IMR-90 (cell line): ENCODE results near the gene INTS2. TPM values are rescaled to one million over a fixed set of nuclear protein-coding genes. Genes with fewer than 3 reads are reported as not detected.

Source experiments
- ATAC-seq: fragments of 200-7000 bp; cut with Tn5 transposase; 2 replicates; pipeline ENCODE4 v1.9.1; 2020; ENCODE audit warnings: low read depth, mild to moderate bottlenecking, moderate library complexity
- BruUV-seq: library from RNA; stranded (reverse); fragments of 400-500 nt; replicated peaks from 2 replicates; lab custom pipeline; 2021; lab: Mats Ljungman, UMichigan
- CTCF ChIA-PET: fragments of 300-600 bp; formaldehyde crosslinking; extraction: SDS; loops from one replicate; lab custom pipeline; 2021; ENCODE audit warnings: antibody characterized with exemption; lab: Yijun Ruan, JAX
- POLR2A ChIA-PET: fragments of 300-600 bp; sonication (Branson Sonifier 250); formaldehyde crosslinking; loops from one replicate; lab custom pipeline; 2022; ENCODE audit warnings: antibody characterized with exemption; ENCODE audit not compliant: unreplicated experiment; lab: Charles Lee
- DNase-seq: peaks from one replicate; pipeline ENCODE4 v3.0.0; 2013
- H2AFZ ChIP-seq: replicated peaks from 2 replicates; pipeline ENCODE3; 2013; ENCODE audit warnings: low read length, mild to moderate bottlenecking; ENCODE audit not compliant: poor library complexity
- H2AK5ac ChIP-seq: 2 replicates; pipeline ENCODE4 v1.6.1; 2013; ENCODE audit warnings: low read depth, low read length, inconsistent platforms
- H2AK9ac ChIP-seq: replicated peaks from 2 replicates; pipeline ENCODE3; 2013; ENCODE audit warnings: mild to moderate bottlenecking, low read depth, low read length, moderate library complexity; ENCODE audit not compliant: poor library complexity
- H2BK120ac ChIP-seq: 2 replicates; pipeline ENCODE4 v1.6.1; 2013; ENCODE audit warnings: low read depth, low read length, inconsistent platforms
- H2BK15ac ChIP-seq: 3 replicates; pipeline ENCODE4 v1.6.1; 2013; ENCODE audit warnings: low read depth, low read length, inconsistent platforms
- H2BK20ac ChIP-seq: 2 replicates; pipeline ENCODE4 v1.6.1; 2013; ENCODE audit warnings: low read depth, mild to moderate bottlenecking, inconsistent platforms, low read length, moderate library complexity
- H2BK5ac ChIP-seq: 2 replicates; pipeline ENCODE4 v1.6.1; 2013; ENCODE audit warnings: mild to moderate bottlenecking, low read depth, low read length, inconsistent platforms; ENCODE audit not compliant: poor library complexity, severe bottlenecking
- H3K14ac ChIP-seq: replicated peaks from 2 replicates; pipeline ENCODE4 v1.6.1; 2013; ENCODE audit warnings: low read depth, low read length, inconsistent platforms
- H3K18ac ChIP-seq: 2 replicates; pipeline ENCODE4 v1.6.1; 2013; ENCODE audit warnings: low read depth, low read length, control low read depth
- H3K23ac ChIP-seq: 2 replicates; pipeline ENCODE4 v1.6.1; 2013; ENCODE audit warnings: low read depth, low read length, inconsistent platforms
- H3K27ac ChIP-seq: 2 replicates; pipeline ENCODE4 v1.5.1; 2013; ENCODE audit warnings: mild to moderate bottlenecking, control low read depth, low read length; ENCODE audit not compliant: insufficient read depth
- H3K27me3 ChIP-seq: 2 replicates; pipeline ENCODE4 v1.6.1; 2013; ENCODE audit warnings: low read length; ENCODE audit not compliant: control insufficient read depth, insufficient read depth
- H3K36me3 ChIP-seq: 2 replicates; pipeline ENCODE4 v1.6.1; 2013; ENCODE audit warnings: low read length, mixed read lengths; ENCODE audit not compliant: control insufficient read depth, insufficient read depth
- H3K4ac ChIP-seq: 2 replicates; pipeline ENCODE4 v1.6.1; 2013; ENCODE audit warnings: low read depth, low read length, inconsistent platforms
- H3K4me1 ChIP-seq: 2 replicates; pipeline ENCODE4 v1.6.1; 2013; ENCODE audit warnings: low read length, mixed read lengths; ENCODE audit not compliant: control insufficient read depth, insufficient read depth
- H3K4me2 ChIP-seq: 2 replicates; pipeline ENCODE4 v1.6.1; 2013; ENCODE audit warnings: low read depth, mild to moderate bottlenecking, control low read depth, low read length, moderate library complexity
- H3K4me3 ChIP-seq: 2 replicates; pipeline ENCODE4 v1.5.1; 2013; ENCODE audit warnings: low read depth, mild to moderate bottlenecking, control low read depth, low read length, moderate library complexity; ENCODE audit not compliant: insufficient read depth
- H3K56ac ChIP-seq: 2 replicates; pipeline ENCODE4 v1.6.1; 2013; ENCODE audit warnings: low read length, inconsistent platforms; ENCODE audit not compliant: insufficient read depth; ENCODE audit errors: extremely low read depth
- H3K79me1 ChIP-seq, 2 experiments: 2 replicates each; pipeline ENCODE4 v1.6.1; 2013; ENCODE audit warnings: low read length in 2 of 2, inconsistent platforms in 1 of 2, low read depth in 1 of 2
- H3K9ac ChIP-seq: 2 replicates; pipeline ENCODE4 v1.6.1; 2013; ENCODE audit warnings: low read depth, low read length, control low read depth
- H3K9me1 ChIP-seq: 2 replicates; pipeline ENCODE4 v1.6.1; 2013; ENCODE audit warnings: low read length, inconsistent platforms; ENCODE audit not compliant: insufficient read depth
- H3K9me3 ChIP-seq: 2 replicates; pipeline ENCODE4 v1.6.1; 2013; ENCODE audit warnings: low read length; ENCODE audit not compliant: control insufficient read depth, insufficient read depth
- H4K20me1 ChIP-seq: 2 replicates; pipeline ENCODE4 v1.6.1; 2013; ENCODE audit warnings: low read length, inconsistent platforms; ENCODE audit not compliant: insufficient read depth
- H4K5ac ChIP-seq: 2 replicates; pipeline ENCODE4 v1.6.1; 2013; ENCODE audit warnings: mild to moderate bottlenecking, low read depth, low read length, control low read depth
- H4K8ac ChIP-seq, 2 experiments: 2 replicates each; pipeline ENCODE4 v1.6.1; 2013; ENCODE audit warnings: low read depth in 2 of 2, low read length in 2 of 2, control low read depth in 1 of 2, inconsistent platforms in 1 of 2
- H4K91ac ChIP-seq: 2 replicates; pipeline ENCODE4 v1.6.1; 2013; ENCODE audit warnings: low read depth, low read length, inconsistent platforms; ENCODE audit not compliant: insufficient read depth
- BHLHE40 ChIP-seq: fragments of 150-350 bp; IDR thresholded peaks from 2 replicates; pipeline ENCODE4 v1.6.1; 2016; ENCODE audit warnings: mild to moderate bottlenecking, low read depth, low read length
- CEBPB ChIP-seq: IDR thresholded peaks from 2 replicates; pipeline ENCODE4 v1.6.1; 2012; ENCODE audit warnings: low read depth, low read length, improper control_type of control experiment
- CHD1 ChIP-seq: IDR thresholded peaks from 2 replicates; pipeline ENCODE4 v1.6.1; 2012; ENCODE audit warnings: low read depth, low read length, improper control_type of control experiment
- FOS ChIP-seq: fragments of 150-350 bp; IDR thresholded peaks from 2 replicates; pipeline ENCODE4 v1.6.1; 2016; ENCODE audit warnings: low read depth, low read length
- MAFK ChIP-seq: IDR thresholded peaks from 2 replicates; pipeline ENCODE4 v1.6.1; 2012; ENCODE audit warnings: low read depth, low read length, improper control_type of control experiment
- MAZ ChIP-seq: IDR thresholded peaks from 2 replicates; pipeline ENCODE4 v1.6.1; 2012; ENCODE audit warnings: low read depth, mild to moderate bottlenecking, low read length, improper control_type of control experiment, moderate library complexity, borderline replicate concordance
- MXI1 ChIP-seq: IDR thresholded peaks from 2 replicates; pipeline ENCODE4 v1.6.1; 2012; ENCODE audit warnings: low read depth, mild to moderate bottlenecking, low read length, moderate library complexity, borderline replicate concordance
- NFE2L2 ChIP-seq: fragments of 150-350 bp; IDR thresholded peaks from 2 replicates; pipeline ENCODE4 v1.6.1; 2016; ENCODE audit warnings: low read depth, mild to moderate bottlenecking, low read length
- POLR2A ChIP-seq: IDR thresholded peaks from 2 replicates; pipeline ENCODE4 v1.6.1; 2012; ENCODE audit warnings: mild to moderate bottlenecking, low read depth, low read length
- RAD21 ChIP-seq: IDR thresholded peaks from 2 replicates; pipeline ENCODE4 v1.6.1; 2012; ENCODE audit warnings: low read length, improper control_type of control experiment
- RCOR1 ChIP-seq: IDR thresholded peaks from 2 replicates; pipeline ENCODE4 v1.6.1; 2012; ENCODE audit warnings: mild to moderate bottlenecking, low read length, improper control_type of control experiment; ENCODE audit not compliant: insufficient replicate concordance
- RFX5 ChIP-seq: IDR thresholded peaks from 2 replicates; pipeline ENCODE4 v1.8.0; 2012; ENCODE audit warnings: low read depth, mild to moderate bottlenecking, low read length, moderate library complexity
- SMC3 ChIP-seq: fragments of 150-350 bp; IDR thresholded peaks from 2 replicates; pipeline ENCODE4 v1.6.1; 2016; ENCODE audit warnings: low read depth, mild to moderate bottlenecking, antibody characterized with exemption, low read length, moderate library complexity
- WGBS, 2 experiments: methylation state at CpG; one replicate each; pipeline versions ENCODE4 v1.1.5 to v1.1.7; 2013; ENCODE audit warnings: missing lambda C conversion rate in 2 of 2; ENCODE audit not compliant: insufficient read length in 1 of 2; ENCODE audit errors: extremely low coverage in 2 of 2; 5-methylcytosine and 5-hydroxymethylcytosine counted together
- dilution Hi-C: fragments of 300-500 bp; cut with HindIII; formaldehyde crosslinking; loops from one replicate; pipeline ENCODE4 v1.14.3; 2018; ENCODE audit warnings: low sequenced_read_pairs; ENCODE audit not compliant: unreplicated experiment
- in situ Hi-C: fragments of 300-500 bp; cut with MboI; formaldehyde crosslinking; loops from 3 replicates; pipeline ENCODE4 v1.14.3; 2019; ENCODE audit warnings: low sequenced_read_pairs, inconsistent platforms, mixed read lengths
- intact Hi-C: fragments of 100-400 bp; cut with micrococcal nuclease; formaldehyde crosslinking; loops from 2 replicates; pipeline ENCODE4 v1.10.0; 2022
- polyA plus RNA-seq, 3 experiments: library from polyadenylated mRNA; depleted of rRNA; stranded (reverse); fragments of >200 nt; gene quantifications; 2 replicates each; pipeline ENCODE4 v1.2.3, GENCODE V29; 2012; ENCODE audit warnings: low replicate concordance in 1 of 3
- total RNA-seq: library from RNA; depleted of rRNA; stranded (reverse); fragments of >200 nt; gene quantifications from 2 replicates; pipeline ENCODE4 v1.2.3, GENCODE V29; 2012
- TF ChIP-seq, protein P1 (sequence below): fragments of 150-350 bp; IDR thresholded peaks from 2 replicates; pipeline ENCODE4 v1.6.1; 2017; ENCODE audit warnings: mild to moderate bottlenecking, antibody characterized with exemption, low read length, low read depth
- TF ChIP-seq, protein P2 (sequence below): fragments of 150-350 bp; IDR thresholded peaks from 2 replicates; pipeline ENCODE4 v1.6.1; 2016; ENCODE audit warnings: low read depth, mild to moderate bottlenecking, low read length, moderate library complexity, borderline replicate concordance
- TF ChIP-seq, protein P3 (sequence below): conservative IDR thresholded peaks from 2 replicates; pipeline ENCODE4 v1.5.1; 2012; ENCODE audit warnings: mild to moderate bottlenecking, low read depth, low read length, improper control_type of control experiment

INTS2 gene
- total and polyA plus RNA-seq, 2 of the 4 experiments (the other 2 are of a cell fraction), result 4.0 to 17.4 TPM

DNA sequence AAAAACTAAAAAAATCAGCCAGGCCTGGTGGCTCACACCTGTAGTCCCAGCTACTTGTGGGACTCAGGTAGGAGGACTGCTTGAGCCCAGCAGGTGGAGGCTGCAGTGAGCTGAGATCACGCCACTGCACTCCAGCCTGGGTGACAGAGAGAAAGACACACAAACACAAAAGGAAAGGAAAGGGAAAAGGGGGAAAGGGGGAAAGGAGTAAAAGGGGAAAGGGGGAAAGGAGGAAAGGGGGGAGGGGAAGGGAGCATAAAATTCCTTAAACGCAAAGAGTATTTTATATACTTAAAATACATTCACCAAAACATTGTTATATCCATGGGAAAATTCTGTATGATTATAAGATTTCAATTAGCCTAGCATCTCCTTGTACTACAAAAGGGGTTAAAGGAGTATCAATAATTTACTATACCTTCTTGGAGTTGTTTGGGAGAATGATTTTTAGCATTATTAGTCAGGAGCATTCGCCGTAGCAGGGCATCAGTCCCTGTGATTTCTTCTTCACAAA lies 47.1 kb downstream of the INTS2 start:
- H4K8ac ChIP-seq, result no peak overlapping the region
- no peak overlapping the region for H3K14ac ChIP-seq
- H2AK9ac ChIP-seq, result no peak overlapping the region
- intact Hi-C loops (no loop called here), dilution Hi-C loops (no loop called here), in situ Hi-C loops (no loop called here)
- no peak overlapping the region for H2BK120ac ChIP-seq
- no TSS peak for BruUV-seq
- no peak overlapping the region for H2BK5ac ChIP-seq
- no peak overlapping the region for H4K91ac ChIP-seq
- no peak overlapping the region for H3K56ac ChIP-seq
- TF ChIP-seq, protein P1, sequence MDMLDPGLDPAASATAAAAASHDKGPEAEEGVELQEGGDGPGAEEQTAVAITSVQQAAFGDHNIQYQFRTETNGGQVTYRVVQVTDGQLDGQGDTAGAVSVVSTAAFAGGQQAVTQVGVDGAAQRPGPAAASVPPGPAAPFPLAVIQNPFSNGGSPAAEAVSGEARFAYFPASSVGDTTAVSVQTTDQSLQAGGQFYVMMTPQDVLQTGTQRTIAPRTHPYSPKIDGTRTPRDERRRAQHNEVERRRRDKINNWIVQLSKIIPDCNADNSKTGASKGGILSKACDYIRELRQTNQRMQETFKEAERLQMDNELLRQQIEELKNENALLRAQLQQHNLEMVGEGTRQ, result no peak
- TF ChIP-seq, protein P2, sequence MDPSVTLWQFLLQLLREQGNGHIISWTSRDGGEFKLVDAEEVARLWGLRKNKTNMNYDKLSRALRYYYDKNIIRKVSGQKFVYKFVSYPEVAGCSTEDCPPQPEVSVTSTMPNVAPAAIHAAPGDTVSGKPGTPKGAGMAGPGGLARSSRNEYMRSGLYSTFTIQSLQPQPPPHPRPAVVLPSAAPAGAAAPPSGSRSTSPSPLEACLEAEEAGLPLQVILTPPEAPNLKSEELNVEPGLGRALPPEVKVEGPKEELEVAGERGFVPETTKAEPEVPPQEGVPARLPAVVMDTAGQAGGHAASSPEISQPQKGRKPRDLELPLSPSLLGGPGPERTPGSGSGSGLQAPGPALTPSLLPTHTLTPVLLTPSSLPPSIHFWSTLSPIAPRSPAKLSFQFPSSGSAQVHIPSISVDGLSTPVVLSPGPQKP, result no peak
- TF ChIP-seq RCOR1 (no peak), BHLHE40 (no peak), MAZ (no peak), RAD21 (no peak), SMC3 (no peak), CHD1 (no peak), CEBPB (no peak), POLR2A (no peak), NFE2L2 (no peak), RFX5 (no peak), MXI1 (no peak), FOS (no peak), MAFK (no peak)
- TF ChIP-seq, protein P3, sequence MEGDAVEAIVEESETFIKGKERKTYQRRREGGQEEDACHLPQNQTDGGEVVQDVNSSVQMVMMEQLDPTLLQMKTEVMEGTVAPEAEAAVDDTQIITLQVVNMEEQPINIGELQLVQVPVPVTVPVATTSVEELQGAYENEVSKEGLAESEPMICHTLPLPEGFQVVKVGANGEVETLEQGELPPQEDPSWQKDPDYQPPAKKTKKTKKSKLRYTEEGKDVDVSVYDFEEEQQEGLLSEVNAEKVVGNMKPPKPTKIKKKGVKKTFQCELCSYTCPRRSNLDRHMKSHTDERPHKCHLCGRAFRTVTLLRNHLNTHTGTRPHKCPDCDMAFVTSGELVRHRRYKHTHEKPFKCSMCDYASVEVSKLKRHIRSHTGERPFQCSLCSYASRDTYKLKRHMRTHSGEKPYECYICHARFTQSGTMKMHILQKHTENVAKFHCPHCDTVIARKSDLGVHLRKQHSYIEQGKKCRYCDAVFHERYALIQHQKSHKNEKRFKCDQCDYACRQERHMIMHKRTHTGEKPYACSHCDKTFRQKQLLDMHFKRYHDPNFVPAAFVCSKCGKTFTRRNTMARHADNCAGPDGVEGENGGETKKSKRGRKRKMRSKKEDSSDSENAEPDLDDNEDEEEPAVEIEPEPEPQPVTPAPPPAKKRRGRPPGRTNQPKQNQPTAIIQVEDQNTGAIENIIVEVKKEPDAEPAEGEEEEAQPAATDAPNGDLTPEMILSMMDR, result no peak
- no CpG with 5 or more reads among the region's 4 CpGs for WGBS, 2 experiments
- H2AFZ ChIP-seq, result no peak overlapping the region
- no peak overlapping the region for H3K9ac ChIP-seq
- H4K5ac ChIP-seq, result no peak overlapping the region
- no peaks in the 10 kb centered on the region for H3K27me3 ChIP-seq
- H3K4me1 ChIP-seq, result no peaks in the 10 kb centered on the region
- H2BK20ac ChIP-seq, result no peak overlapping the region
- no peak overlapping the region for H3K4me2 ChIP-seq
- H3K9me3 ChIP-seq, result no peaks in the 10 kb centered on the region
- H3K79me1 ChIP-seq, result no peaks in the 10 kb centered on the region; a peak in 1 of 4 replicates
- no peak overlapping the region for H2BK15ac ChIP-seq
- CTCF ChIA-PET, result no interaction called here
- H4K20me1 ChIP-seq, result no peaks in the 10 kb centered on the region
- POLR2A ChIA-PET, result no interaction called here
- DNase-seq (no peak), ATAC-seq (no peak)
- no peaks in the 10 kb centered on the region for H3K9me1 ChIP-seq
- H3K18ac ChIP-seq, result no peak overlapping the region
- H3K36me3 ChIP-seq, result peaks cover 12% of the 10 kb centered on the region
- H3K4me3 ChIP-seq, result no peak overlapping the region
- no peak overlapping the region for H3K23ac ChIP-seq
- no peak overlapping the region for H3K27ac ChIP-seq
- H3K4ac ChIP-seq, result no peak overlapping the region
- no peak overlapping the region for H2AK5ac ChIP-seq
